Activated CD4-positive, alpha-beta memory T cell treated with anti-CD3 and anti-CD28 coated beads, Interleukin-2, amount 10 ng/mL, durations not matched to agents 7 days and 5 days (primary cell): Measurements from ENCODE around the gene RGSL1. TPM values are rescaled to one million over a fixed set of nuclear protein-coding genes. Genes with fewer than 3 reads are reported as not detected.

Experiments used
- CTCF ChIA-PET: fragments of 350-600 bp; sonication (Branson Sonifier 250); formaldehyde crosslinking; loops from one replicate; lab custom pipeline; 2021; ENCODE audit warnings: antibody characterized with exemption, inconsistent platforms; lab: Charles Lee
- POLR2A ChIA-PET: fragments of 350-600 bp; sonication (Branson Sonifier 250); formaldehyde crosslinking; loops from one replicate; lab custom pipeline; 2021; ENCODE audit warnings: antibody characterized with exemption; lab: Charles Lee
- DNase-seq: peaks from one replicate; pipeline ENCODE4 v3.0.0-alpha.2; 2020
- H3K27ac Mint-ChIP-seq: one replicate; pipeline ENCODE4 v1.8.0; 2021; ENCODE audit warnings: mild to moderate bottlenecking, mixed read lengths
- H3K27me3 Mint-ChIP-seq: one replicate; pipeline ENCODE4 v1.8.0; 2021; ENCODE audit warnings: mixed read lengths
- H3K36me3 Mint-ChIP-seq: one replicate; pipeline ENCODE4 v1.8.0; 2021; ENCODE audit warnings: low read depth, mixed read lengths
- H3K4me1 Mint-ChIP-seq: one replicate; pipeline ENCODE4 v1.8.0; 2021; ENCODE audit warnings: mixed read lengths
- H3K4me3 Mint-ChIP-seq: one replicate; pipeline ENCODE4 v1.8.0; 2021; ENCODE audit warnings: mild to moderate bottlenecking, mixed read lengths
- H3K9me3 Mint-ChIP-seq: one replicate; pipeline ENCODE4 v1.8.0; 2021; ENCODE audit warnings: mixed read lengths
- total RNA-seq, 2 experiments: library from RNA; stranded (reverse); gene quantifications; one replicate each; pipeline ENCODE4 v1.2.3, GENCODE V29; 2021

Gene RGSL1
- total RNA-seq, 2 experiments from 2014 or later: not detected

GRCh38 chr1:182453631-182454030 is 3.7 kb downstream of the RGSL1 start:
- H3K4me1 Mint-ChIP-seq: peaks cover 5% of the 10 kb centered on the region
- no peaks in the 10 kb centered on the region for H3K36me3 Mint-ChIP-seq
- H3K4me3 Mint-ChIP-seq: no peak overlapping the region
- ChIA-PET CTCF (no interaction called here), POLR2A (no interaction called here)
- H3K27me3 Mint-ChIP-seq: peaks cover 15% of the 10 kb centered on the region
- DNase-seq: no peak
- no peak overlapping the region for H3K27ac Mint-ChIP-seq
- H3K9me3 Mint-ChIP-seq: no peaks in the 10 kb centered on the region

GRCh38 chr1:182457844-182458243 is 7.9 kb downstream of the RGSL1 start:
- no peaks in the 10 kb centered on the region for H3K9me3 Mint-ChIP-seq
- H3K27ac Mint-ChIP-seq: no peak overlapping the region
- CTCF ChIA-PET: interaction anchor here (1.3 kb wide), 1 partner anchor 315 kb away, joined by 3 read pairs; no protein-coding TSS in a partner anchor
- no peaks in the 10 kb centered on the region for H3K4me1 Mint-ChIP-seq
- H3K36me3 Mint-ChIP-seq: no peaks in the 10 kb centered on the region
- no peak for DNase-seq
- POLR2A ChIA-PET: no interaction called here
- H3K4me3 Mint-ChIP-seq: no peak overlapping the region
- H3K27me3 Mint-ChIP-seq: peaks cover 35% of the 10 kb centered on the region

GRCh38 chr1:182459949-182460348 is 10.0 kb downstream of the RGSL1 start:
- Mint-ChIP-seq H3K36me3 (no peaks in the 10 kb centered on the region), H3K4me3 (no peak overlapping the region), H3K27ac (no peak overlapping the region), H3K4me1 (no peaks in the 10 kb centered on the region), H3K9me3 (no peaks in the 10 kb centered on the region), H3K27me3 (peaks cover 29% of the 10 kb centered on the region)
- ChIA-PET POLR2A (no interaction called here), CTCF (no interaction called here)
- DNase-seq: no peak

GRCh38 chr1:182460550-182460951 is 10.6 kb downstream of the RGSL1 start:
- Mint-ChIP-seq H3K27me3 (peaks cover 27% of the 10 kb centered on the region), H3K4me1 (no peaks in the 10 kb centered on the region), H3K9me3 (no peaks in the 10 kb centered on the region), H3K27ac (no peak overlapping the region), H3K4me3 (no peak overlapping the region), H3K36me3 (no peaks in the 10 kb centered on the region)
- ChIA-PET POLR2A (no interaction called here), CTCF (no interaction called here)
- no peak for DNase-seq

GRCh38 chr1:182473556-182473955 is 23.6 kb downstream of the RGSL1 start:
- H3K27ac Mint-ChIP-seq: no peak overlapping the region
- ChIA-PET POLR2A (no interaction called here), CTCF (no interaction called here)
- DNase-seq: no peak
- no peaks in the 10 kb centered on the region for H3K4me1 Mint-ChIP-seq
- peaks cover 25% of the 10 kb centered on the region for H3K27me3 Mint-ChIP-seq
- H3K9me3 Mint-ChIP-seq: peaks cover 10% of the 10 kb centered on the region
- no peaks in the 10 kb centered on the region for H3K36me3 Mint-ChIP-seq
- no peak overlapping the region for H3K4me3 Mint-ChIP-seq

GRCh38 chr1:182476625-182477024 is 26.7 kb downstream of the RGSL1 start:
- no peak overlapping the region for H3K4me3 Mint-ChIP-seq
- no peak overlapping the region for H3K27ac Mint-ChIP-seq
- POLR2A ChIA-PET: no interaction called here
- no peak for DNase-seq
- peaks cover 10% of the 10 kb centered on the region for H3K9me3 Mint-ChIP-seq
- CTCF ChIA-PET: no interaction called here
- H3K4me1 Mint-ChIP-seq: no peaks in the 10 kb centered on the region
- no peaks in the 10 kb centered on the region for H3K36me3 Mint-ChIP-seq
- peaks cover 28% of the 10 kb centered on the region for H3K27me3 Mint-ChIP-seq

- Mint-ChIP-seq H3K4me1 (no peaks in the 10 kb centered on the region), H3K36me3 (no peaks in the 10 kb centered on the region), H3K4me3 (no peak overlapping the region), H3K9me3 (peaks cover 10% of the 10 kb centered on the region), H3K27me3 (peaks cover 23% of the 10 kb centered on the region), H3K27ac (no peak overlapping the region)
- CTCF ChIA-PET: no interaction called here
- POLR2A ChIA-PET: no interaction called here
- DNase-seq: no peak
Measured at GRCh38 chr1:182478238-182478637, 28.3 kb downstream of the RGSL1 start.

- Mint-ChIP-seq H3K9me3 (no peaks in the 10 kb centered on the region), H3K36me3 (no peaks in the 10 kb centered on the region), H3K27ac (no peak overlapping the region), H3K4me3 (no peak overlapping the region), H3K27me3 (peaks cover 15% of the 10 kb centered on the region), H3K4me1 (no peaks in the 10 kb centered on the region)
- ChIA-PET CTCF (no interaction called here), POLR2A (no interaction called here)
- DNase-seq: no peak
Measured at GRCh38 chr1:182484067-182484466, 34.1 kb downstream of the RGSL1 start.

- no peaks in the 10 kb centered on the region for H3K9me3 Mint-ChIP-seq
- no peak overlapping the region for H3K27ac Mint-ChIP-seq
- H3K4me3 Mint-ChIP-seq: no peak overlapping the region
- no peaks in the 10 kb centered on the region for H3K4me1 Mint-ChIP-seq
- CTCF ChIA-PET: no interaction called here
- H3K27me3 Mint-ChIP-seq: peaks cover 13% of the 10 kb centered on the region
- POLR2A ChIA-PET: no interaction called here
- H3K36me3 Mint-ChIP-seq: no peaks in the 10 kb centered on the region
- no peak for DNase-seq
Measured at GRCh38 chr1:182484531-182485257, 34.7 kb downstream of the RGSL1 start.

GRCh38 chr1:182485861-182486260 is 35.9 kb downstream of the RGSL1 start:
- H3K4me3 Mint-ChIP-seq: no peak overlapping the region
- CTCF ChIA-PET: no interaction called here
- H3K4me1 Mint-ChIP-seq: no peaks in the 10 kb centered on the region
- POLR2A ChIA-PET: no interaction called here
- no peaks in the 10 kb centered on the region for H3K36me3 Mint-ChIP-seq
- peaks cover 10% of the 10 kb centered on the region for H3K27me3 Mint-ChIP-seq
- H3K27ac Mint-ChIP-seq: no peak overlapping the region
- H3K9me3 Mint-ChIP-seq: no peaks in the 10 kb centered on the region
- DNase-seq: no peak

- no peaks in the 10 kb centered on the region for H3K36me3 Mint-ChIP-seq
- peaks cover 17% of the 10 kb centered on the region for H3K27me3 Mint-ChIP-seq
- POLR2A ChIA-PET: no interaction called here
- no peaks in the 10 kb centered on the region for H3K4me1 Mint-ChIP-seq
- no peaks in the 10 kb centered on the region for H3K9me3 Mint-ChIP-seq
- H3K4me3 Mint-ChIP-seq: no peak overlapping the region
- H3K27ac Mint-ChIP-seq: no peak overlapping the region
- DNase-seq: no peak
- CTCF ChIA-PET: no interaction called here
Measured at GRCh38 chr1:182488803-182489202, 38.9 kb downstream of the RGSL1 start.

- POLR2A ChIA-PET: no interaction called here
- DNase-seq: no peak
- no peaks in the 10 kb centered on the region for H3K36me3 Mint-ChIP-seq
- no peak overlapping the region for H3K4me3 Mint-ChIP-seq
- H3K9me3 Mint-ChIP-seq: no peaks in the 10 kb centered on the region
- CTCF ChIA-PET: no interaction called here
- H3K27ac Mint-ChIP-seq: no peak overlapping the region
- H3K27me3 Mint-ChIP-seq: peaks cover 10% of the 10 kb centered on the region
- no peaks in the 10 kb centered on the region for H3K4me1 Mint-ChIP-seq
Measured at GRCh38 chr1:182493063-182493462, 43.1 kb downstream of the RGSL1 start.

GRCh38 chr1:182495002-182495401 is 45.1 kb downstream of the RGSL1 start:
- DNase-seq: no peak
- Mint-ChIP-seq H3K27me3 (peaks cover 8% of the 10 kb centered on the region), H3K4me1 (no peaks in the 10 kb centered on the region), H3K4me3 (no peak overlapping the region), H3K9me3 (no peaks in the 10 kb centered on the region), H3K36me3 (no peaks in the 10 kb centered on the region), H3K27ac (no peak overlapping the region)
- CTCF ChIA-PET: no interaction called here
- POLR2A ChIA-PET: no interaction called here

GRCh38 chr1:182495693-182496092 is 45.7 kb downstream of the RGSL1 start:
- ChIA-PET CTCF (no interaction called here), POLR2A (no interaction called here)
- DNase-seq: no peak
- no peaks in the 10 kb centered on the region for H3K9me3 Mint-ChIP-seq
- no peaks in the 10 kb centered on the region for H3K4me1 Mint-ChIP-seq
- H3K27me3 Mint-ChIP-seq: peaks cover 8% of the 10 kb centered on the region
- no peaks in the 10 kb centered on the region for H3K36me3 Mint-ChIP-seq
- H3K27ac Mint-ChIP-seq: no peak overlapping the region
- H3K4me3 Mint-ChIP-seq: no peak overlapping the region
